GM19025 (cell line): ENCODE results near the gene AGPAT1.
"Not testable (repeated sequence)": the region's sequence is repeated elsewhere in the genome, so short reads cannot be mapped to it uniquely, and the experiment has no call there.

ENCODE experiments used
- ATAC-seq: cut with Tn5 transposase; IDR thresholded peaks from one replicate; pipeline ENCODE4 v1.9.1; 2021; ENCODE audit warnings: mild to moderate bottlenecking, low read depth, moderate library complexity; ENCODE audit not compliant: unreplicated experiment

Gene AGPAT1, protein sequence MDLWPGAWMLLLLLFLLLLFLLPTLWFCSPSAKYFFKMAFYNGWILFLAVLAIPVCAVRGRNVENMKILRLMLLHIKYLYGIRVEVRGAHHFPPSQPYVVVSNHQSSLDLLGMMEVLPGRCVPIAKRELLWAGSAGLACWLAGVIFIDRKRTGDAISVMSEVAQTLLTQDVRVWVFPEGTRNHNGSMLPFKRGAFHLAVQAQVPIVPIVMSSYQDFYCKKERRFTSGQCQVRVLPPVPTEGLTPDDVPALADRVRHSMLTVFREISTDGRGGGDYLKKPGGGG

DNA sequence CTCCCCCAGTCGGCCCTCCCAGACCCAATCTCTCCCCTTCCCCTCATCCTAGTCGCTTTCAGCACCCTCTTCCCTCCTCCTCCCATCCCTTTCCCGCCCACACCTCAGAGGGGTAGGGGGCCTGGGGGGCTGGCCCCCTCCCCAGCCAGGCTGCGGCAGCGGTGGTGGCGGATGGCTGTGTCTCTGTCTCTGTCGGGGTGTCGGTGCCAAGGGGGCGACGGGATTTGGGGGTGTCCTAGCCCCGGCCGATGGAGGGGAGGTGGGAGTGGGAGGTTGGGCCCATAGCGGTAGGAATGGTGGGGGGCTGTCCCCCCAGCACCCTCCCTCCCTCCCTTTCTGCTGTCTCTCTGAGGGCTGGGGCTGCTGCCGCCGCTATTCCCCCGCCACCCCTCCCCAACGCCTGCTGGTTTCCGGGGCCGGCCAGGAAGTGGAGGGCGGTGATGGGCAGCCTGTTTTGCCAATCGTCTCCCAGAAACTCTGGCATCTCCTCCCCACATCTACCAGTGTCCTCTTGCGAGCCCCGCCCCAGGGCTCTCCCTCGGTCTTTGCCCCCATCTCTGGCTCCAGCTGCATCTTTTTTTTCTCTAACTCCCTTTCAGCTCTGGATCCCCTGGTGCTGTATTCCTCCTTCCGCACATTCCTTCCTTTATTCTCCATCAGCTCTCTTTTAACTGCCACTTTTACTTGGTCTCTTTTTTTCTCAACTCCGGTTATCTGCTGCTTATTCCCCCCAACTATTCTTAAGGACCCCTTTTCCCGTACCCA, at the start of gene AGPAT1:
Gene AGPAT1 (minus strand): TSS at position 374 of the 765 bp plus-strand sequence. CDS start 4,588 bp downstream, outside the sequence.
- peak; percentile 44 for ATAC-seq

DNA sequence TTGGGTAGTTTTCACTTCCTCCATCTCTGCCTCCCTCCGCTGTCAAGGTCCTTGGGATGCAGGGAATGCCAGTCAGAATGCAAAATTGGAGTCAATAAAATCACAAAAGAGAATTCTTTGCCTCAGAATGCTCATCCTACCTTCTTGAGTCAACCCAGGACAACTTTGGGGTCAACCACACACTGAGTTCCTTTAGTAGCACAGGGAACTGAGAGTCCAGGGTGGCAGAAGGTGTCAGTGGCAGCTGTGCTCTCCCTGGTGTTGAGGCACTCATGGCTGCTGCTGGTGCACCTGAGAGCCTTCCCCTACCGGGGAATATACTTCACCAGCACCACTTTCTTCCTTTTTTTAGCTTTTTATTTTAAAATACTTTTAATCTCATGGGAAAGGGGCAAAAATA, 48.8 kb upstream of the AGPAT1 start:
- peak; percentile 58 for ATAC-seq

DNA sequence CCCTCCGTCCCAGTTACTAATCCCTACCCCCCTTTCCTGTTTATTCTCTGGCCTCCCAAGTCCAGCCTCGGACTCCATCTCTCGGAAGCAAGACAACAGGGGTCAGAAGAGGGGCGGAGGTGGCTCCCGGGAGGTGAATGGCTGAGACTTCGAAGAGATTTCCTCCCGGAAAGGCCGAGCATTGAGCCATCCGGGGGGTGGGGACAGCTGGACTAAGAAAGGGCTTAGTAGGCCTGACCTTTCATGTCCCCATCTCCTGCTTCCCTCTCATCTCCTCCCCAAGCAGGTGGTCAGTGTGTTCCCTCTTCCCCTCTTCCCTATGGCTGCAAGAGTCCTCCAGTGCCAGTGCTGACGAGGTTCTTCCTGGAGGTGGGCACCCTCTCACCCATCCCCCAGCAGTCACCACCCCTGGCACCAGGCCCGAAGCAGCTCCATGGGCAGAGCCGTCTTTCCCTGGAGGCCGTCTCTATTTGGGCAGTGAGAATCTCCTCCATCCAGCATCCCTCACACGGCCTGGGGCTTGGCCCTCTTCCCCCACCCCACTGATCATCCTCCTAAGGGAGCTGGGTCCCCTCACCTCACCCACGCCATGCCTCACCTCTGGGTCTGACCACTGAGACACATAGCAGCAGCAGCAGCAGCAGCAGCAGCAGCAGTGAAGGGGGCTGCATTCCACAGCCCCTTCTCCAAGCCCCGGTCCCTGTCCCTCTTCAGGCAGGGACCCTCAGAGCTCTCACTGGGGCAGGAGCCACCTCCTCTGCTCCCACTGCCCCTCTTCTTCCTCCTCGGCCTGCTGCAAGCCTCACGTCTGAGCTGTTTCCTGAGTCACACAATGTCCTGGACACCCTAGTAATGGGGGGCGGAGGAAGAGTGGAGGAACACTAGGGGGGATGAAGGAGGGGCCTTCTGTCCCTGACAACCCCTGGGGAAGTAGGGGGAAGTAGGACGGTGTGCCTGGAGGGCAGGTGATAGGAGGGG, 47.7 kb upstream of the AGPAT1 start, which contains the start of gene NOTCH4:
Gene NOTCH4 (minus strand): TSS at position 810 of the 978 bp plus-strand sequence. CDS start 139 bp downstream, at position 671.
- no peak for ATAC-seq

DNA sequence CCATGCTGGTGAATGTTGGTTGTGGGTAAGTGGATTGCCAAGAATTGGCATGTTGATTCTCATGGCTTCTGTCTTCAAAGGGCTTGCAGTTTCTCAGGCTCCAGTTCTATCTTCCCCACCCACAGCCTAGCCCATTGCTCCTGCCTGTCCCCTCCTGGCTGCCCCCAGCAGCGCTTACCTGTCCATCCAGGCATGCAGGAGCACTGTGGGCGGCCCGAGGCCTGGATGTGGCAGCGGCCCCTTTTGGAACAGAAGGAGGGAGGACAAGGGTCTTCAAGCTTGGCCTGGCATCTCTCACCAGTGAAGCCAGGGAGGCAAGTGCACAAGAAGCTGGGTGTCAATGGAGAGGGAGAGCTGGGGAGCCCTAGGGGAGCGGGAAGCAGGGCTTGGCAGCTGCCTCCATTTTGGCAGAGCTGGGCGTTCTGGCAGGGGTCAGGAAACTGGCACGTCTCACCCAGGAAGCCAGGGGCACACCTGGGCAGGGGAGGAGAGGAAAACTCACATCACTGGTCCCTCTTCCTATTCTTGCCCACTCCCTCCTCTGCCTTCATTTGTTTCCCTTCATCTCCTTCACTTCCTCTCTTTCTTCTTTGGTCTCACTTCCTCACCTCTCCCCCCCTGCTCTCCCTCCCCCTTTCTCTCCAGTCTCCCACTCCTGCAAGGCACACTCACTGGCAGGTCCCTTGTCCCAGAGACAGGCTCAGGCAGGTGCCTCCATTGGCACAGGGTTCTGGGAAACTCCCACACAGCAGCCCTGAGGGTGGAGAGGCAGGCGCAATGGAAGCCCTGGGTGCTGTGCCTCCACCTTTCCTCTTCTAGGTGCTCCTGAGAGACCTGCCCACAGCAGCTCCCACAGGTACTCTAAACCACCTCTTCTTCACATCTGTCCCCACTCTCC, 46.7 kb upstream of the AGPAT1 start:
- no peak for ATAC-seq

DNA sequence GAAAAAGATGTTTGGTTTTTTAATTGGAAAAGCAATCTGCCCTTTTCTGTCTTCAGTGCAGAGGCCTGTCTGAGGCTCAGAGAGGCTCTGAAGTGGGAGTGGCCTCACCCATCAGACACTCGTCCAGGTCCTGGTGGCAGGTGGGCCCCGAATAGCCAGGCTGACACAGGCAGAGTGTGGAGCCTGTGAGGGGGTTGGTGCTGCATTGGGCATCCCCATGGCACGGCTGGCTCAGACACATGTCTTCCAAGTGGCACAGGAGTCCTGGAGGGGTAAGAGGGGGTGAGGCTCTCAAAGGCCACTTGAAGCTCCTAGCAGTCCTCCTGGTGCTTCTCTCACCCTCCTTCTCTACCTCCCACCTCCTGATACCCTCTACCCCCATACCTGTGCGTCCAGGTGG, 44.1 kb upstream of the AGPAT1 start:
- no peak for ATAC-seq

DNA sequence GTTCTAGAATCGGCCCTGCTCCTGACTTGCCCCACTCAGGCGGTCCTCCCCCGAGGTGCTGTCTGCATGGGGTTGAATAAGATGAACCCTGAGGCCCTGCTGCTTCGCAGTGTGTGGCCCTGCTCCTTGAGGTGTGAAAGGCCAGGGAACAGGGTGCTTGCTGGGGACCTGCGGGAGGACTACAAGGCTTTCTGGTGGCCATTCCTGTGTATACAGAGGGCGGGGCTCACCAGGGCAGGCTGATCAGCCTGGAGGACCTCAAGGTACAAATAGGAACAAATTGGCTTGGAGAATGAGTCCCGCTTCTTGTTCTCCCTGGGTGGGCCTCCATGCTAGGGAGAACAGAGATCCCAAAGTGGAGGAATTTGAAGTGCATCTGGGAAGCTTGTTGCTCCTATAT, 42.3 kb upstream of the AGPAT1 start:
- ATAC-seq = no peak

DNA sequence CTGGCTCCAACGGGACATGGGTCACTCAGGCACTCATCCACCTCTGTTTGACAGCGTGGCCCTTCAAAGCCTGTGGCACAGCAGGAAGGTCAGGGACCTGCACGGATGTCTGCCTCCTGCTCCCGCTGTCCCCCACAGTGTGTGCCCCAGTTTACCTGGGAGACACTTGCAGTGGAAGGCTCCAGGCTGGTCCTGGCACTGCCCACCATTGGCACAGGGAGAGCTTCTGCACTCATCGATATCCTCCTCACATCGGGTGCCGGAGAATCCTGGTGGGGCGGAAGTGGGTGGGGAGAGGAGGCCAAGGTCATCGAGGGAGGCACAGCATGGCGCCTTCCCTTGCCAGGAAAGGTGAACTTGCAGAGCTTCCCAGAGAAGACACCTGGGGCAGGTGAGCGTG, 41.1 kb upstream of the AGPAT1 start:
- ATAC-seq = no peak

DNA sequence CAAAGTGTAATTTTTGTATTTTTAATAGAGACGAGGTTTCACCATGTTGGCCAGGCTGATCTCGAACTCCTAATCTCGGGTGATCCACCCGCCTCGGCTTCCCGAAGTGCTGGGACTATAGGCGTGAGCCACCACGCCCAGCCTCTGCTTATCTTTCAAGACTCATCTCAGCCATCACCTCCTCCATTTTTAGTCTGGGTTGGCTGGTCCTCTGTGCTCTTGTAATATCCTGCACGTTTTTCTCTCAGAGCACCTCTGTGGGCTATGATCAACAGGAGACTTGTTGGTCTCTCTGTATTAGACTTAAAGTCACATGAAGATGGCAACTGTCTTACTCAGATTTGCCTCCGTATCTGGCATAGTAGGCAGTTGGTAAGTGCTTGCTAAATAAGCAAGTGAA, 40.4 kb upstream of the AGPAT1 start:
- no peak for ATAC-seq

DNA sequence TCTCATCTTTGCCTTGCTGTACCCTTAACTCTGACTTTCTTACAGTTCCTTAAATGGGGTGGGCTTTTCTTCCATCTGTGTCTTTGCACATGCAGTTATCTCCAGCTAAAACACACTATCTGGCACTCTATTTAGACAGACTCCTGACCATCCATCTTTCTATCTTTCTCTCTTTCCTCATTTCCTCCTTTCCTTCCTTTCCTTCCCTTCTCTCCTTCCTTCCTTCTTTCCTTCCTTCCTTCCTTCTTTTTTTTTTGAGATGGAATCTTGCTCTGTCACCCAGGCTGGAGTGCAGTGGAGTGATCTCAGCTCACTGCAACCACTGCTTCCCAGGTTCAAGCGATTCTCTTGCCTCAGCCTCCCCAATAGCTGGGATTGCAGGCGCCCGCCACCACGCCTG, 39.7 kb upstream of the AGPAT1 start:
- ATAC-seq = no peak

DNA sequence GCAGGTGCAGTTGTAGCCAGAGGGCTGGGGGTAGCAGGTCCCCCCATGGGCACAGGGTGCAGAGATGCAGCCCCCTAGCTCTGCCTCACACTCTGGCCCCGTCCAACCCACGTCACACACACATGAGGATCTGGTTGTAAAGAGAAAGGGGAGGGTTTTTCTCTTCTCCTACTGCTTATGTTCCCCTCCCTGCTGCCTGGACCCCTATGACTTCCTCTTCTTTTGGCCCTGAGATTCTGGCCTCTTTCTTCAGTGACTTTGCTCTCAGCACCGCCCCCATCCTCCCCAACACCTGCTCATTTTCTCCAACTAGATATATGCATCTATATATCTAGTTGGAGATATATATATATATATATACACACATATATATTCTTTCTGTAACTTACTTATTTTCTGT, 38.2 kb upstream of the AGPAT1 start:
- no peak for ATAC-seq

DNA sequence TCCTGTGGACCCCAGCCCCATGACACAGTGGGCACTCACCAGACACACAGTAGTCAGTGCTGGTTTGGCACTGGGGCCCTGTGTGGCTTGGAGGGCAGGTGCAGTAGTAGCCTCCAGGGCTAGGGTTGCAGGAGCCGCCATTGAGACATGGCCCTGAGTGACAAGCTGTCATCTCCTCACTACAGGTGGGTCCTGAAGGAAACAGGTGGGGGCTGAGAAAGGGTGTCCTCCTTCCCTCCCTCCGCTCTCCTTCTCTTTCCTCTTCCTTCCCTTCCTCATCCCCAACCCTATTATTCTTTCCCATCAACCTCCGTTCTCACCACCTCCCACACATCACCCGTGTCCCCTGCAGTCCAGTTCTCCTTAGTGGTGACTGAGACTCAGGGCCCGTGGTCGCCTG, 37.8 kb upstream of the AGPAT1 start:
- no peak for ATAC-seq

DNA sequence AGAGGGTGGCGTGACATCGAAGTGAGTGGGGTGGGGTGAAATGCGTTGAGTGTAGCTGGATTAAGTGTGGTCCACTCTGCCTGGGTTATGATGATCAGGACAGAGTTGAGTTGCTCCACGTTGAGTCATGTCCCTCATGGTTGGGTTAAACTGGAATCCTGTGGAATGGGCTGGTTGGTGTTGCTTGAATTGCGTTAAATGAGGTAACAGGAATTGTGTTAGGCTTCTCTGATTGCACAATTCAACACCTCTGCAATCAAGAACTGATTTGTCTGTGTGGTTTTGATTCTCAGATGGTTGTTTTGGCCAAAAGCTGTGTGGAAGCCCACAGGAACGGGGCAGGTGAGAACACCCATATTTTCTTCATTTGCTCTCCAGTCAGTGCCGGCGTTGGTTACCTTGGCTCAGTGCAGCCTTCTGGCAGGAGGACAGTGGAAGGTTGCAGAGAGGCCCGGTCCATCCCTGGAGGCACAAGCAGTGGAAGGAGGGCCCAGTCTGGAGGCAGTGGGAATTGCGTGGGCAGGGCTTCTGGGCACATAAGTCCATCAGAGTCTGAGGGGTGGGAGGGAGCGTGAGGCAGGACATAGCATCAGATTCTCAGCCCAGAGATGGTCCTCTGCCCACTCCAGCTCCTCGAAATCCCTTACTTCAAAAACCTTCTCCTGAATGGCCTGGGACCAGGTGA, 36.3 kb upstream of the AGPAT1 start:
- no peak for ATAC-seq

DNA sequence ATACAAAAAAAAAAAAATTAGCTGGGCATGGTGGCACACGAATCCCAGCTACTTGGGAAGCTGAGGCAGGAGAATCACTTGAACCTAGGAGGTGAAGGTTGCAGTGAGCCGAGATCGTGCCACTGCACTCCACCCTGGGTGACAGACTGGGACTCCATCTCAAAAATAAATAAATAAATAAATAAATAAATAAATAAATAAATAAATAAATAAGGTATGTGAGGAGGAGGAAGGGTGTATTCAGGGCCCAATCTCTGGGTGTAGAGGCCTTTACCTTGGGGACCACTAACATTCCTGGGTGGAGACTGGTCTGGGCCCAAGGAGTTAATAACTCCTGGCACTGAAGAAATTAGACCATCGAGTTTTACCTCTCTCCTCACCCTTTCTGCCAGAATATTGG, 35.5 kb upstream of the AGPAT1 start:
- not testable (repeated sequence) for ATAC-seq

DNA sequence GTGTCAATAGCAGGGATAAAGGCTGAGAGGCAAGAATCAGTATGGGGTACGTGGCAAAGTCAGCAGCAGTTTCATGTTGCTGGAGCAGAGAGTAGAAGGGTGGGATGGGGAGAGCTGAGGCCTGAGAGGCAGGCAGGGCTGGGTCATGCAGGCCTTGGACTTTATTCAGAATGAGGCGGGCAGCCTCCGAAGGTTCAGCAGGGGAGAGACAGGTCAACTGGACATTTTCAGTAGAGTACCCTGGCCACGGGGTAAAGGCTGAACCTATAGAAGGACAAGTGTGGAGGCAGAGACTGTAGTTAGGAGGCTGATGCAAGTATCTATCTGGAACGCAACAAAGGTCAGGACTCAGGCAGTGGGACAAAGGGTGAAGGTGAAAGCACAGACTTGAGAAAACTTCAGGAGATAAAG, 34.3 kb upstream of the AGPAT1 start:
- no peak for ATAC-seq

DNA sequence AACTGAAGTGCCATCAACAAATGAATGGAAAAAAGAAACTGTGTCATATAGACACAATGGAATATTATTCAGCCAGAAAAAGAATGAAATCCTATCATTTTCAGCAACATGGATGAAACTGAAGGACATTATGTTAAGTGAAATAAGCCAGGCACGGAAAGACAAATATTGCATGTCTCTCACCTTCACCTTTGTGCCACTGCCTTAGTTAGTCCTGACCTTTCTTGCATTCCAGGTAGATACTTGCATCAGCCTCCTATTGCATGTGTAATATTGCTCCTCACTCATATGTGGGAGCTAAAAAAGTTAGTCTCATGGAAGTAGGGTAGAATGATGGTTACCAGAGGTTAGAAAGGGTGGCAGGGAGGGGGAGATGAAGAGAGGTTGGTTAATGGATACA, 33.1 kb upstream of the AGPAT1 start:
- ATAC-seq = no peak

DNA sequence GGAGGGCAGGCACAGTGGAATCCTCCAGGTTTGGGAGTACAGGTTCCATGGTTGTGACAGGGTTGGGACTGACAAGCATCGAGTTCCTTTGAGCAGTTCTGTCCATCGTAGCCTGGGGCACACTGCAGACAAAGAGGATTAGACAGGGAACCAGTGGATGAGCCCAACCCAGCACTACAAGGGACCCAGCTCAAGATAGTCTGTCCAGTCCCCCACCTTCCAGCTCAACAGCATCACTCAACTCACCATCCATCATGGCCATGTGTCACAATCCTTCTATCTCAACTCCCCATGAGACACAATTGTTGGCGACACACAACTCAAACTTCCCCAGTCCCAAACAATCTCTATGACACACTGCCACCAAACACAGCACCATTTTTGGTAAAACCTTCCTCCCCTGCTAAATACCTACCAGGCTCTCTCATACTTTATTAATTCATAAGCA, 28.4 kb upstream of the AGPAT1 start:
- ATAC-seq = no peak

DNA sequence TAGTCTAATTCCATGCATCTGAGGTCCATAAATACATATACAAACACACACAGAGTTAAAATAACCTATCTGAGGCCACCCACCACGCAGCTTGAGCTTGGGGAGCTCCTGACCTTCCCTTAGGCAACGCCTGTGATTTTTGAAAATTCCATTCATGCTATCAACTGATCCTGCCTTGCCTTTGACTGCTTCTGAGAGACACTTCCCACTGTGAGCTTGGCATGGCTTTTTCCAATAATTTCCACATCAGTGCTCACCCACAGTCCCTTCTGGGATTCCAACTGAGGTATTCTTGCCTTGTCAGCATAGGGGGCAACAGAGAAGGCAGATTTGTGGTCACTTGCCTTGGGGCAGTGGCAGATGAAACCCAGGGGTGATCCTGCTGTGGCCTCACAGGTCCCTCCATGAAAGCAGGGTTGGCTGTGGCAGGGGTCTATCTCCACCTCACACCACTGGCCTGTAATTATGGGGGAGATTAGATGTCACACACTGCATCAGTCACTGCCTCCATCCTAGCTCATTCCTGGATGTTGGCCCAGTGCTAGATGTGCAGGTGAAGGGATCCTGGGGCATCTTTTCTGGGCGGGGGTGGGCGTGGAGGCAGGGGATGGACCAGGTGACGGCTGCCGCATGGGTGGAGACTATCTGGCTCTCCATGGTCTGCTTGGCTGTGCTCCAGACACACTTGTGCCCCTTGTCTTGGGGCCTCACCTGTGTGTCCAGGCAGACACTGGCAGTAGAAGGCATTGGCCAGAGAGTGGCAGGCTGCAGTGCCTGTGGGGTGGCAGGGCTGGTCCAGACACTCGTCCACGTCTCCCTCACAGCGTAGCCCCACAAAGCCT, 27.8 kb upstream of the AGPAT1 start:
- ATAC-seq = no peak

DNA sequence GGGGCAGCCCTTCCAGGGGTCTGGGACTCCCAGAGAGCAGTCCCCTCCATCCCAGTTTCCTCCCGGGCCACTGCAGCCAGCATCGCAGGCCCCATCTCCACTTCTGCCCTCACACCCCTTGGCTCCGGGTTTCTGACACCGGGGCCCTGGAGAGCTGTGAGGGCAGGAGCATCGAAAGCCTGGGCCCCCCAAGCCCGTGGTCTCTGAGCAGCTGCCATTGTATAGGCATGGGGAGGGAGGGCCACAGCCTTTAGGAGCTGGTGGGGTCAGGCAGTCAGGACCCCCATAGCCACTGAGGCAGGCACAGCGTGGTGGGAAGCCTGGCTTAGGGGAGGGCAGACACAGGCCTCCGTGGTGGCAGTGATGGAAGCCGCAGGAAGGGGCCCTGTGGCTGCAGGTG, 26.3 kb upstream of the AGPAT1 start:
- ATAC-seq = no peak
